Aorta (tissue), 5 donors: Measurements from ENCODE around the gene SPRR1B. TPM values are rescaled to one million over a fixed set of nuclear protein-coding genes. Genes with fewer than 3 reads are reported as not detected.

Experiments used
- ATAC-seq: fragments of 200-7000 bp; cut with Tn5 transposase; one replicate; pipeline ENCODE4 v1.9.1; 2022; ENCODE audit warnings: moderate library complexity; ENCODE audit not compliant: low FRiP score
- DNase-seq, 2 donors: peaks; one replicate each; pipeline ENCODE4 v3.0.0-alpha.2; 2020
- H3K27ac ChIP-seq, 2 donors: one replicate each; pipeline ENCODE4 v1.5.1; 2013; ENCODE audit warnings: low read length in 2 of 2, mild to moderate bottlenecking in 2 of 2, moderate library complexity in 2 of 2, control low read depth in 1 of 2, inconsistent platforms in 1 of 2, low read depth in 1 of 2
- H3K27me3 ChIP-seq, 2 donors: one replicate each; pipeline ENCODE4 v1.6.1; 2013; ENCODE audit warnings: control low read depth in 1 of 2, low read length in 1 of 2, mild to moderate bottlenecking in 1 of 2, moderate library complexity in 1 of 2; ENCODE audit not compliant: insufficient read depth in 2 of 2, control insufficient read depth in 1 of 2
- H3K36me3 ChIP-seq, 2 donors: one replicate each; pipeline ENCODE4 v1.6.1; 2013; ENCODE audit warnings: control low read depth in 1 of 2, low read length in 1 of 2, mild to moderate bottlenecking in 1 of 2; ENCODE audit not compliant: insufficient read depth in 2 of 2, control insufficient read depth in 1 of 2
- H3K4me1 ChIP-seq, 2 donors: one replicate each; pipeline ENCODE4 v1.6.1; 2013; ENCODE audit warnings: low read length in 2 of 2, control low read depth in 1 of 2, mild to moderate bottlenecking in 1 of 2, moderate library complexity in 1 of 2; ENCODE audit not compliant: insufficient read depth in 2 of 2, control insufficient read depth in 1 of 2
- H3K4me3 ChIP-seq, 2 donors: one replicate each; pipeline ENCODE4 v1.5.1; 2013; ENCODE audit warnings: low read length in 2 of 2, control low read depth in 1 of 2, mild to moderate bottlenecking in 1 of 2
- H3K9me3 ChIP-seq: one replicate; pipeline ENCODE4 v1.6.1; 2013; ENCODE audit warnings: mild to moderate bottlenecking, low read length; ENCODE audit not compliant: control insufficient read depth
- WGBS, 2 donors: extraction: QIAGEN DNeasy Blood & Tissue Kit; methylation state at CpG; one replicate each; pipeline ENCODE4 v1.1.7; 2013; 5-methylcytosine and 5-hydroxymethylcytosine counted together
- intact Hi-C, 2 donors: fragments of 100-400 bp; cut with DNase I; formaldehyde crosslinking; loops; one replicate each; pipeline versions ENCODE4 v1.14.2 to v1.15.0; 2022
- long read RNA-seq, 2 donors: library from polyadenylated mRNA; unstranded; transcript quantifications; one replicate each; pipeline ENCODE4 v2.0.0, GENCODE V29; 2020 to 2021
- polyA plus RNA-seq, 2 donors: library from polyadenylated mRNA; stranded (reverse); fragments of 200-250 nt; gene quantifications; one replicate each; pipeline ENCODE4 v1.2.3, GENCODE V29; 2013
- total RNA-seq, 2 donors: library from RNA; stranded (reverse); fragmentation: NEBNext Ultra II Directional; extraction: Animal tissue kit (Norgen Biotek cat#: 25700); gene quantifications; one replicate each; pipeline ENCODE4 v1.2.1, GENCODE V29; 2021
- donor health status: healthy with polysubstance abuse.
- donor health status: Bipolar disorder and iron deficiency.
- donor health status: DM: no; HTN: no; CAD: no.
- donor health status: DM: no; HTN: no; CAD: no.
- donor health status: DM: yes; HTN: yes; CAD: no.

Gene SPRR1B, protein sequence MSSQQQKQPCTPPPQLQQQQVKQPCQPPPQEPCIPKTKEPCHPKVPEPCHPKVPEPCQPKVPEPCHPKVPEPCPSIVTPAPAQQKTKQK
- total RNA-seq (not detected), polyA plus RNA-seq (1 to 10 TPM in 1 of 2 donors, under 1 TPM in 1; 0.74 to 1.9 TPM)
- long read RNA-seq, donor 1, result 0 reads
- long read RNA-seq, donor 2, result 0 reads

GRCh38 chr1:153030895-153031294, at the start of gene SPRR1B:
SPRR1B (plus strand) TSS chr1:153031203; CDS start chr1:153032346, 1,143 bp downstream.
- H3K4me3 ChIP-seq, result no peak within 1 kb of the TSS
- DNase-seq, result no peak
- no peaks in the 10 kb centered on the region for H3K9me3 ChIP-seq
- no peaks in the 10 kb centered on the region for H3K4me1 ChIP-seq
- ATAC-seq, result no peak
- no peak within 1 kb of the TSS for H3K27ac ChIP-seq
- H3K27me3 ChIP-seq, result no peaks in the 10 kb centered on the region
- no peaks in the 10 kb centered on the region for H3K36me3 ChIP-seq
- intact Hi-C loops, result no loop called here

- H3K27me3 ChIP-seq, result no peaks in the 10 kb centered on the region
- 73 to 76% methylated on average over 4 of the region's 4 CpGs for WGBS, 2 donors
- no peaks in the 10 kb centered on the region for H3K4me1 ChIP-seq
- intact Hi-C loops, result no loop called here
- no peak overlapping the region for H3K4me3 ChIP-seq
- H3K9me3 ChIP-seq, result peaks cover 3% of the 10 kb centered on the region
- ATAC-seq (no peak), DNase-seq (no peak)
- no peak overlapping the region for H3K27ac ChIP-seq
- H3K36me3 ChIP-seq, result no peaks in the 10 kb centered on the region
Measured at GRCh38 chr1:152982076-152982475, 48.9 kb upstream of the SPRR1B start.

DNA sequence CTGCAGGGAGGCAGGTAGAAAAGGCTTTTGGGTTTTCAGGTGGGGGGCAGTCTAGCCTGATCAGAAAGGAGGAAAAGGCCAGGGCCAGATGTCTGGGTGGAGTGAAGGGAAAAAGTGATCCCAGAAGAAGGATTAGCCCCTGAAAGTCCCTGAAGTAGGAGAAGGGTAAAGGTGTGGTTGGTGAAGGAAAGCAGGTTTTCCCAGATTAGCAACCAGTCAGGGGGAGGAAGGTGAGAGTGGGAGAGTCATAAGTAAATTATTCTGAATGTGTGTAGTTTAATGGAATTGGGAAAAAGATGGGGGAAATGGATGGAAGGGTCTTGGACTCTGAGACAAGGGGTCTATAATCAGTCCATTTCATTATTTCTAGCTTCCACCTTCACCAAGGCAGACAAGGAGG, 47.8 kb upstream of the SPRR1B start:
- Histone ChIP-seq H3K4me1 (no peaks in the 10 kb centered on the region), H3K27ac (no peak overlapping the region), H3K27me3 (no peaks in the 10 kb centered on the region), H3K4me3 (no peak overlapping the region), H3K9me3 (peaks cover 3% of the 10 kb centered on the region), H3K36me3 (no peaks in the 10 kb centered on the region)
- no peak for ATAC-seq
- no peak for DNase-seq
- intact Hi-C loops, result no loop called here

DNA sequence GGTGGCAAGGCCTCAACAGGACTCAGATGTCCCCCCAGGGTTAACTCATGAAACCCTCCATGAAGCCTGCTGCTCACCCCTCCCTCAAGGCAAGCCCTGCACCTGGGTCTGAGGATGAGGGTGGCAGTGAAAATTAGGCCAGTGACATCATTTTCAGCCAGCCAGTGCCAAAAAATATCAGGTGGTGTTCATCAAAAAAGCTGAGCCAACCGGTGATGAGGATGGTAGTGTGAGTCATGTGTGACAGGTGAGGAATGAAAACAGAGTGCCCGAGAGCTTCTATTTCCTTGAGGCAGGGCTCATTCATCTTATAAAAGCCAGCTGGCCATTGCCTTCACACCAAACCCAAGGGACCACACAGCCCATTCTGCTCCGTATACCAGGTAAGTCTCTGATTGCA, 47.3 kb upstream of the SPRR1B start, which contains the start of gene SPRR1A:
Gene SPRR1A, plus strand, starts transcription at position 339 of the 400 bp plus-strand sequence. CDS start 1,150 bp downstream, outside the sequence.
- intact Hi-C loops, result no loop called here
- no peak within 1 kb of the TSS for H3K4me3 ChIP-seq
- 49 to 57% methylated on average over 3 of the region's 3 CpGs for WGBS, 2 donors
- peaks cover 3% of the 10 kb centered on the region for H3K9me3 ChIP-seq
- no peaks in the 10 kb centered on the region for H3K4me1 ChIP-seq
- no peak for DNase-seq
- ATAC-seq, result no peak
- H3K27ac ChIP-seq, result no peak within 1 kb of the TSS
- no peaks in the 10 kb centered on the region for H3K27me3 ChIP-seq
- H3K36me3 ChIP-seq, result no peaks in the 10 kb centered on the region

GRCh38 chr1:152986578-152986977, 44.4 kb upstream of the SPRR1B start:
- Histone ChIP-seq H3K36me3 (no peaks in the 10 kb centered on the region), H3K9me3 (peaks cover 3% of the 10 kb centered on the region), H3K27ac (no peak overlapping the region), H3K4me3 (no peak overlapping the region), H3K27me3 (no peaks in the 10 kb centered on the region), H3K4me1 (no peaks in the 10 kb centered on the region)
- DNase-seq, result no peak
- WGBS, 2 donors, result 77 to 81% methylated on average over 2 of the region's 2 CpGs
- intact Hi-C loops, result no loop called here
- ATAC-seq, result no peak

DNA sequence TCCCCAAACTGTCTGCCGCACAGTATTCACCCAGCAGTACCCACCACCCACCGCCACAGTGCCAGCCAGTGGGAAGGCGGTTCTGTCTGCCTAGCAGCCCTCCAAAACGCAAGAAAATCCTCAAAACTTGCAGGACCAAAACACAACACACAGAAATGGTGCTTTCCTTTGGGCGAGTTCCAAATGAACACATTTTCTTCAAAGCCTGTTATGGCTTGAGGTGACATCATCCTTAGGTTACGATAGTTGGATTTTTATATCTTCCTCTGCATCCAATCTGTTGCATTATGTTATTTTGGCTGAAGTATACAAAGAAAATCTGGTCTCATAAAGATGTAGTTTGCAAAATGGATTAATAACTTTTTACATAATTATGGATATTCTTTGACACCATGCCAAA, 37.8 kb upstream of the SPRR1B start:
- peaks cover 5% of the 10 kb centered on the region for H3K9me3 ChIP-seq
- DNase-seq (no peak), ATAC-seq (no peak)
- intact Hi-C loops, result no loop called here
- no peak overlapping the region for H3K27ac ChIP-seq
- no peak overlapping the region for H3K4me3 ChIP-seq
- WGBS, 2 donors, result 72% methylated on average over 6 of the region's 6 CpGs
- no peaks in the 10 kb centered on the region for H3K36me3 ChIP-seq
- no peaks in the 10 kb centered on the region for H3K27me3 ChIP-seq
- no peaks in the 10 kb centered on the region for H3K4me1 ChIP-seq

DNA sequence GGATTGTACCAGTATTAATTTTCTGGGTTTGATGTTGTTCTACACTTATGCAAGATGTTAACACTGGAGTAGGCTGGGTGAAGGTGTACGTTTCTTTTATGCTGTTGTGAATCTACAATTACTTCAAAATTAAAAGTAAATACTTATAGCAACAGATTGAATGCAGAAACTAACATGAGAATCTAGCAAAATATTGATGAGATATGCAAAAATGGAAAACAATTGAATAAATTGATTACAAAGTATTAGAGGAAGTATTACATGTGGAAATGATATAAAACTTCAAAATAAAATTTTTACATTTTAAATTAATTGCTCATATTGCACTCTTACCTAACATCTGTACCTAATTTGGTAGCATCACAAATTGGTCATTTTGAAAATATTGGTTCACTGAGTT, 35.2 kb upstream of the SPRR1B start:
- Histone ChIP-seq H3K27me3 (no peaks in the 10 kb centered on the region), H3K4me3 (no peak overlapping the region), H3K4me1 (no peaks in the 10 kb centered on the region), H3K9me3 (peaks cover 5% of the 10 kb centered on the region), H3K36me3 (no peaks in the 10 kb centered on the region), H3K27ac (no peak overlapping the region)
- 0 to 39% methylated on average over 1 of the region's 1 CpG for WGBS, 2 donors
- ATAC-seq (no peak), DNase-seq (no peak)
- intact Hi-C loops, result no loop called here

DNA sequence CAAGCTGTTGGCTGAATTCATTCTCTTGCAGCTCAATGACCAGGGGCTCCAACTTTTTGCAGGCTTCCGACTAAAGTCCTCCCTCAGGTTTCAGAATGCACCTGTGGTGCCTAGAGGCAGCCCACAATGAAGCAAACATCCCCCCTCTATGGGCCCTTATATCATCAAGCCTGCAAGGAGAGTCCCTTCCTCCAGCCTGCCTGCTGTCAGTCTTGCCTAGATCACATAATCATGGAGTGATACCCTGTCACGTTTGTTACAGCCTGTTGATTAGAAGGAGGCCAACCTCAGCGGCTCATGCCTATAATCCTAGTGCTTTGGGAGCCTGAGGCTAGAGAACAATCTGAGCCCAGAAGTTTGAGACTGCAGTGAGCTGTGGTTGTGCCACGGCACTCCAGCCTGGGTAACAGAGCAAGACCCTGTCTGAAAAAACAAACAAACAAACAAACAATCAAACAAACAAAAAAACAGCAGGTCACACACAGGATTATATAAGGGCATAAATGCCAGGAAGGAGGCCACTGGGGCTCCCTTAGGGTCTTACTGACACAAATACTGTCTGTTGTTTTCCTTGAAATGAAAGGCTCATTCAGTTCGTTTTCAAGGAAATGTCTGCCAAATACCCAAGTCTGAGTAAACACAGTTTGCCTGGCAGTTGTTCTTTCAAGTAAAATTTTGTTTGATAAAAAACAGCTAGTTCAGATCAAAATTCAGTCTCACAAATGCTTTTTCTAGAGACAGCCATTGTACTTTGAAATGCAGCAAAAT, 34.2 kb upstream of the SPRR1B start:
- no peaks in the 10 kb centered on the region for H3K36me3 ChIP-seq

GRCh38 chr1:152997901-152998300, 33.1 kb upstream of the SPRR1B start:
- Histone ChIP-seq H3K4me3 (no peak overlapping the region), H3K27ac (no peak overlapping the region), H3K4me1 (no peaks in the 10 kb centered on the region), H3K27me3 (no peaks in the 10 kb centered on the region), H3K9me3 (peaks cover 5% of the 10 kb centered on the region), H3K36me3 (no peaks in the 10 kb centered on the region)
- WGBS, 2 donors, result 43 to 50% methylated on average over 7 of the region's 7 CpGs
- ATAC-seq, result no peak
- no peak for DNase-seq
- intact Hi-C loops, result no loop called here

More for the DNA sequence above, 34.2 kb upstream of the SPRR1B start:
- H3K4me1 ChIP-seq, result no peaks in the 10 kb centered on the region
- no peak for ATAC-seq
- WGBS, 2 donors, result 15 to 16% methylated on average over 5 of the region's 5 CpGs
- no peaks in the 10 kb centered on the region for H3K27me3 ChIP-seq
- intact Hi-C loops, result no loop called here
- H3K4me3 ChIP-seq, result no peak overlapping the region
- peaks cover 5% of the 10 kb centered on the region for H3K9me3 ChIP-seq
- DNase-seq, result no peak
- no peak overlapping the region for H3K27ac ChIP-seq
